ENCODE results near the gene GGT6.

DNA sequence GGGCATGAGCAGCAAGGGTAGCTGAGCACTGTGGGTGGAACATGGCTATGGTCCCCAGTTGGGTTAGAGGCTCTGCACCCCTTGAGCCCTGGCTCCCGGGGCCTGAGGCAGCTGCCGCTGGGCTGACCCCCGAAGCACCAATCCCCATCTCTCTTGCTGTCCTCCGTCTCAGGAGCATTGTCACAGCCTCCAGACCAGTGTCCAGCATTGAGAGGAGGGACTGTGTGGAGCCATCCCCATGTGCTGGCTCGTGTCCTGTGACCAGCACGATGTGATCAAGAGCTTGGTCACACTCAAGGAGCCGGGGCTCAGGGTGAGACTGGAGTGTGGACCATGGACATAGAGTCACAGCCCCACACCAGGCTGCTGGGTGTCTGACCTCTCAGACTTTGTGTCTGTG, 26.8 kb upstream of the GGT6 start:
- TF ChIP-seq CTCF (conservative IDR thresholded peaks at IDR 0.05; ENCODE audit: low read length), result no peak
- no peak for TF ChIP-seq EZH2phosphoT487 (IDR thresholded peaks at IDR 0.05; ENCODE audit: borderline replicate concordance)
